Caki2 (cell line): ENCODE measurements around the gene FTO. TPM values are rescaled to one million over a fixed set of nuclear protein-coding genes. Genes with fewer than 3 reads are reported as not detected.
A peak's percentile ranks its signal among the peaks of the same experiment; 100 is the strongest.

ENCODE experiments used
- DNase-seq: peaks from one replicate; pipeline ENCODE4 v3.0.0-alpha.2; 2015; ENCODE audit warnings: low read depth
- in situ Hi-C: cut with HindIII; loops from 2 replicates; pipeline ENCODE4 v1.10.0; 2016; ENCODE audit warnings: low sequenced_read_pairs, low pct_unique_long_range_greater_than_20kb, mixed read lengths
- total RNA-seq: library from RNA; depleted of rRNA; stranded (reverse); fragments of >200 nt; shearing (Covaris generic); gene quantifications from 2 replicates; pipeline ENCODE4 v1.2.3, GENCODE V29; 2014; ENCODE audit warnings: low replicate concordance

FTO gene
- total RNA-seq, 1 experiment from 2014 or later = 45.9 TPM

GRCh38 chr16:53898993-53899392, 195.0 kb downstream of the FTO start:
- in situ Hi-C loops = no loop called here
- DNase-seq = no peak

- in situ Hi-C loops = no loop called here
- no peak for DNase-seq
These were observed 195.5 kb downstream of the FTO start for GRCh38 chr16:53899431-53899830.

- no peak for DNase-seq
- in situ Hi-C loops = no loop called here
These were observed 196.7 kb downstream of the FTO start for GRCh38 chr16:53900667-53901066.

- in situ Hi-C loops = no loop called here
These were observed 197.5 kb downstream of the FTO start for GRCh38 chr16:53901408-53901807.

GRCh38 chr16:53904533-53904932, 200.6 kb downstream of the FTO start:
- DNase-seq = no peak
- in situ Hi-C loops = no loop called here

More at GRCh38 chr16:53901408-53901807, 197.5 kb downstream of the FTO start:
- DNase-seq = no peak

GRCh38 chr16:53905028-53905427, 201.1 kb downstream of the FTO start:
- in situ Hi-C loops = no loop called here
- DNase-seq = no peak

- no peak for DNase-seq
- in situ Hi-C loops = no loop called here
These were observed 204.8 kb downstream of the FTO start for GRCh38 chr16:53908731-53909130.

- in situ Hi-C loops = no loop called here
- DNase-seq = no peak
These were observed 207.0 kb downstream of the FTO start for GRCh38 chr16:53910990-53911389.

- DNase-seq = no peak
- in situ Hi-C loops = no loop called here
These were observed 207.6 kb downstream of the FTO start for GRCh38 chr16:53911513-53911912.

- in situ Hi-C loops = no loop called here
- peak; percentile 63 for DNase-seq
These were observed 208.2 kb downstream of the FTO start for GRCh38 chr16:53912155-53912554.

- DNase-seq = peak; percentile 14
- in situ Hi-C loops = no loop called here
These were observed 209.3 kb downstream of the FTO start for GRCh38 chr16:53913099-53913870.

- in situ Hi-C loops = no loop called here
- DNase-seq = no peak
These were observed 210.0 kb downstream of the FTO start for GRCh38 chr16:53913920-53914319.

GRCh38 chr16:53914736-53915135, 210.8 kb downstream of the FTO start:
- in situ Hi-C loops = no loop called here
- no peak for DNase-seq

- no peak for DNase-seq
- in situ Hi-C loops = no loop called here
These were observed 211.7 kb downstream of the FTO start for GRCh38 chr16:53915452-53916160.

- in situ Hi-C loops = no loop called here
These were observed 217.0 kb downstream of the FTO start for GRCh38 chr16:53920988-53921387.

GRCh38 chr16:53922067-53922806, 218.3 kb downstream of the FTO start:
- DNase-seq = no peak
- in situ Hi-C loops = no loop called here

More at GRCh38 chr16:53920988-53921387, 217.0 kb downstream of the FTO start:
- DNase-seq = no peak

GRCh38 chr16:53922807-53923571, 219.0 kb downstream of the FTO start:
- no peak for DNase-seq
- in situ Hi-C loops = no loop called here

GRCh38 chr16:53924331-53925106, 220.6 kb downstream of the FTO start:
- in situ Hi-C loops = no loop called here
- DNase-seq = no peak
